GM21367 (cell line): ENCODE data around the gene CD33.
"Not testable (repeated sequence)": the region's sequence is repeated elsewhere in the genome, so short reads cannot be mapped to it uniquely, and the experiment has no call there.

ENCODE experiments used
- ATAC-seq: cut with Tn5 transposase; IDR thresholded peaks from one replicate; pipeline ENCODE4 v1.9.1; 2021; ENCODE audit not compliant: unreplicated experiment

Gene CD33

DNA sequence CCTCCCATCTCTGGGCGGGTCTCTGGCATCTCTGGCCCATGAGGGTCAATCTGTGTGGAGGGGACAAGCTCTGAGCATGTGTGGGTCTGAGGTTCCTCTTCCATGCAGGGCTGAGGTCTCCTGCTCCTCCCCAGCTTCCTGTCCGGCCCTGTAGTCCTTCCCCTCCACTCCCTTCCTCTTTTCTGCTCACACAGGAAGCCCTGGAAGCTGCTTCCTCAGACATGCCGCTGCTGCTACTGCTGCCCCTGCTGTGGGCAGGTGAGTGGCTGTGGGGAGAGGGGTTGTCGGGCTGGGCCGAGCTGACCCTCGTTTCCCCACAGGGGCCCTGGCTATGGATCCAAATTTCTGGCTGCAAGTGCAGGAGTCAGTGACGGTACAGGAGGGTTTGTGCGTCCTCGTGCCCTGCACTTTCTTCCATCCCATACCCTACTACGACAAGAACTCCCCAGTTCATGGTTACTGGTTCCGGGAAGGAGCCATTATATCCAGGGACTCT lies at the start of gene CD33:
TSS of gene CD33 (plus strand) at position 183 of the 496 bp plus-strand sequence. CDS start at position 222, 39 bp downstream.
- ATAC-seq: not testable (repeated sequence)

DNA sequence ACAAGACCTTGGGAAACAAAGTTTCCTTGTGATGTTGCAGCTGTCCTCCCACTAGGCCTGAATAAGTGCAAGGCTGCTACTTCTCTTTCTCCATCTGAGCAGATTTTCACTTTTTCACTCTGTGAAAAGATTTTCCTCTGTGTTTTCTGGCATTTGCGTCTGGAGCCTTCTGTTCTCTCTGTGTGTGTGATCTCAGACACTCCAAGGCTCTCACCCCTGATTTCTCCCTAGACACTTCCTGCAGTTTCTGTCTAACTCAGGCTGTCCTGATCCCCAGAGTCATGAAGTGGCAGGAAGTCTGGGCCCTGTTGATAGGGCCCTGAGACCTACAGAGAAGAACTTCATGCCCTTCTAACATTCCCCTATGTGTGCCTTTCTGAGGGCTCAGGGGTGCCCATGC lies 45.6 kb upstream of the CD33 start:
- no peak for ATAC-seq

DNA sequence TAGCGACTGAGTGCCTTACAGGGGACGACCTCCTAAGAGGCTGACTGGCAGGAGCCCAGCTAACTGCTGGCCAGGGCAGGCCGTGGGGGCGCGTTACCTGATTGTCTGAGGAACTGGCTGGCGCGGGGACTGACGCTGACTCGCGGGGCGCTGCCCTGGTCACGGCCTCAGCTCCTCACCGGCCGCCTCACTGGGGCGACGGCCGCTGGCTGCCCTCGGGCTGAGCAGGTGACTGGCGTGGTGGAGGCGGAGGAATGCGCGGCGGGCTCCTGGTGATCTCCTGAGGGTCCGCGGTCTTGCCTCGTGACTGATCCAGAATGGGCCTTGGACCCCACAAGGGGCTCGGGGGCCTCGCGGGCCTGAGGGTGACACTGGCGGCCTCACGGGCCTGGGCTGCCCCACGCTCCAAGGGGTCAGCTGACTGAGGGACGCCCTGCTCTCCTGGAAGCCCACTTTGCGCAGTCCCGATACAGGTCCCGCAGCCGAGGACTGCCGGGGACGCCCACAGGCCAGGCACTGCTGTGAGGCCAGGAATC lies 43.4 kb upstream of the CD33 start:
- no peak for ATAC-seq

- no peak for ATAC-seq
These were observed 42.9 kb upstream of the CD33 start for GRCh38 chr19:51181913-51182419.

DNA sequence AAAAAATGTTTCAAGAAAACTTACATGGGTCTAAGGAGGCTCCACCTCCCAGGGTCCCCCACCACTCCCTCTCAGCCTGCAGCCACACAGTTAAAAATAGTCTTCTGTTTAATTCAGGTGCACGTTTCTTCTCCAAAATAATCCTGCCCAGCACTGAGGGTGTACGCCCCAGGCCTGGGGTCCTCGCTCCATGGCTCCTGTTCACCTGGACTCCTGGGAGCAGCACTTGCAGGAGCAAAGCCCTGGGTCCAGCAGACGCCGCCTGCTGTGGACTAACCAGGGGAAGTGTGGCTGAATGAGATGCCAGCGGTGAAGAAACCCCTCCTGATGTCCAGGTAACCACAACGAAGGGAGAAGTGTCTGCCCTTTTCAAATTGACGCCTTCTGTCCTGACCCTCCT lies 41.3 kb upstream of the CD33 start:
- ATAC-seq: no peak

- no peak for ATAC-seq
These were observed 39.6 kb upstream of the CD33 start for GRCh38 chr19:51185069-51185867.

- ATAC-seq: no peak
These were observed 39.0 kb upstream of the CD33 start for GRCh38 chr19:51185868-51186215.

DNA sequence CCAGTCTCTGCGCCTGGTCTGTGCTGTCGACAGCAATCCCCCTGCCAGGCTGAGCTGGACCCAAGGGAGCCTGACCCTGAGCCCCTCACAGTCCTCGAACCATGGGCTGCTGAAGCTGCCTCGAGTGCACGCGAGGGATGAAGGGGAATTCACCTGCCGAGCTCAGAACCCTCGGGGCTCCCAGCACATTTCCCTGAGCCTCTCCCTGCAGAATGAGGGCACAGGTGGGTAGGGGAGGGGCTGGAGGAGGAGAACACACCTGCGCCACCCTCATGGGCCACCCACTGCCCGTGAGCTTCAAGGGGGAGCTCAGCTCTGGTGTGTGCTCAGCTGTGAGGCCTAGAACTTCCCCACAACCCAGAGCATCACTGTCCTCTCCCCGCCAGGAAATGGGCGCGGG lies 38.6 kb upstream of the CD33 start:
- ATAC-seq: no peak

DNA sequence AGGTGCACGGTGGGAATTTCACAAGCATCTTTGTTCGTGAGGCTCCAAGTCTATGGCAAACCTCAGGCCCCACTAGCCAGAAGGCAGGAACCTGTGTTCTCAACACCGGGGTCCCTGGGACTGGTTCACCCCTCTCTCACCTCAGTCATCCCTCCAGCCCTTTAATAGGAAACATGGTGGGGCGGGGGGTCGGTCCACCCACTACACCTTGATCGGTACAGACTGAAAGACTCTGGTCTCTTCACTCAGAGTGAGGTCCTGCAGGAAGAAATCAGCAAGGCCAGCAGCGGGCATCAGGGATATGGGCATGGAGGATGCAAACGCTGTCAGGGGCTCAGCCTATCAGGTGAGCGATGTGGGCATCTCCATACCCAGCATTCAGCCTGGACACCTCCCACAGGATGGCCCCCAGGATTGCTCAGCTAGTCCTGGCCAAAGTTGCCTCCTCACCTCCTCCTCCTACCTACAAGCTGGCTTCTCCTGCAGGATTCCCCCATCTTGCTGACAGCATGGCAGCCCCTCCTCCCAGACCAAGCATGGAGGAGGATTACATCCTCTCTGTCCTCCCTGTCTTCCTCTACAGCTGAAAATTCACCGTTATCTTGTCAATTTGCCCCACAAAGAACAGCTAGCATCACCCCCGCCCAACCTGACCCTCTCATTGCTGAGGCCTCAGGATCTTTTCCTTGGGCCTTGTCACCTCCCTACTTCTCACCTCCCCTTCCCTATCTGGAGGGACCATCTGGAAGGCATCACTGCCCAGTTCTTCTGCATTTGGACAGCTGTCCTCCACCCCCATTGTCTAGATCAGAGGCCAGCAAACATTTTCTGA lies 37.3 kb upstream of the CD33 start:
- ATAC-seq: no peak

GRCh38 chr19:51188227-51188559 lies 36.7 kb upstream of the CD33 start:
- no peak for ATAC-seq

DNA sequence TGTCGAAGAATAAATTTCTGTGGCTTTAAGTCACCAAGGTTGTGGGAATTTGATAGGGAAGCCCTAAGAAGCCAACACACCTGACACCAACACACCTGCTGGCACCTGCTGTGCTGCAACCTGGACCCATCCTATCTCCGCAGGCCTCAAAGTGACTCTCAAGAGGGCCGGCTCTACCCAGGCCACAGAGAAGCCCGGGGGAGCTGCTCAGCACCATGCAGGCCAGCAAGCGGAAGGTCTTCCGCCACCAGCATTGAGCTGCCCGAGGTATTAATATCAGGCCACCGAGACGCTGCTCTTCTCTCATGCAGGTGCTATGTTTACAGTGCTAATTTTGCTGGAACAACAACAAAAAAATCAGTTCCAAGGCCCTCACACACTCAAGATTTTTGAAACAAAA lies 32.2 kb upstream of the CD33 start:
- no peak for ATAC-seq

GRCh38 chr19:51194527-51195315 lies 30.2 kb upstream of the CD33 start:
- ATAC-seq: no peak

- no peak for ATAC-seq
These were observed 29.6 kb upstream of the CD33 start for GRCh38 chr19:51195316-51195586.

- no peak for ATAC-seq
These were observed 29.3 kb upstream of the CD33 start for GRCh38 chr19:51195616-51196015.

- no peak for ATAC-seq
These were observed 28.7 kb upstream of the CD33 start for GRCh38 chr19:51196181-51196580.

GRCh38 chr19:51198641-51199040 lies 26.2 kb upstream of the CD33 start:
- ATAC-seq: no peak

DNA sequence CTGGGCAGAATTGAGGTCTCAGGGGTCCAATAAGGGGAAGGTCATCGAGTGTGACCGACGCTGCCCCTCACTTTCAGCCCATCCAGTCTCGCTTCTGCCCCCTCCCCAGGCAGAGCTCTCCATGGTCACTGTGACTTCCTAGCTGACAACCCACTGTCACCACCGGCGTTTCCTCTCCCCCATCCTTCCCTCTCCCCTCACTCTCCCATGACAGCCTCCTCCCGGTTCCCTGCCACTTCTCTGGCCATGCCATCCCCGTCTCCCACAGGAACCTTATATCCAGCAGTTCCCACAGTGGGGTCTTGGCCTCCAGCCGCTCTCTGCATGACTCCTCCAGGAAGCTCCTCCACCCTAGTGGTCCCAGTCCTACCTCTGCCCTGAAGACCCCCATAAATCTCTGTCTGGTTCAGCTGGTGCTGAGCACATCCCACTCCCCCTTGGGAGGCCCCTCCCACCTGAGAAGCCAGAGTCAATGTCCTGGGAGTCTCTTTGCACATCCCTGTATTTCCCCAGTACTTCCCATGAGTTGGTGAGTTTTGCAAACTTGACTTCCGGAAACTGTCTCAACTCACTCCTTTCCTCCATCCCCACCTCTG lies 24.7 kb upstream of the CD33 start:
- ATAC-seq: no peak

- no peak for ATAC-seq
These were observed 23.2 kb upstream of the CD33 start for GRCh38 chr19:51201712-51202111.

- ATAC-seq: no peak
These were observed 21.0 kb upstream of the CD33 start for GRCh38 chr19:51203916-51204315.

GRCh38 chr19:51204321-51204720 lies 20.6 kb upstream of the CD33 start:
- ATAC-seq: no peak

DNA sequence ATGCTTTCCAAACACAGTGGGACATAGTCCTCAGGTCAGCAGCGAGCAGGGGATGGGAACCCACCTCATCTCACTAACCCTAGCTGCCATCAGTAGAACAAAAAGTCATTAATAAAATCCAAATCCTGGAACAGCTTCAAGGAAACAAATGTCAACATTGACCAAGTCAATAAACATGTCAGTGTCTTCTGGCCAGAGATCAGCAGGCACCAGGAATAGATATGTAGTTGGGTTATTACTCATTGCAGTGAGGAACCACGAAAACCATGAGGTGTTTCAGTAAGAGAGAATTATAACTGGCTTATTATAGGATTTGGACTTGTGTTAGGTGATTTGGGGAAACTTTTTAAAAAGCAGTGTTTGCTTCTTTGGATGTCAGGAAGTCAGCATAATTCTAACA lies 17.1 kb upstream of the CD33 start:
- ATAC-seq: no peak
